IMR-90 (cell line): Measurements from ENCODE around the gene PPFIA2. TPM values are rescaled to one million over a fixed set of nuclear protein-coding genes. Genes with fewer than 3 reads are reported as not detected.

Experiments used
- ATAC-seq: fragments of 200-7000 bp; cut with Tn5 transposase; 2 replicates; pipeline ENCODE4 v1.9.1; 2020; ENCODE audit warnings: low read depth, mild to moderate bottlenecking, moderate library complexity
- BruUV-seq: library from RNA; stranded (reverse); fragments of 400-500 nt; replicated peaks from 2 replicates; lab custom pipeline; 2021; lab: Mats Ljungman, UMichigan
- CTCF ChIA-PET: fragments of 300-600 bp; formaldehyde crosslinking; extraction: SDS; loops from one replicate; lab custom pipeline; 2021; ENCODE audit warnings: antibody characterized with exemption; lab: Yijun Ruan, JAX
- POLR2A ChIA-PET: fragments of 300-600 bp; sonication (Branson Sonifier 250); formaldehyde crosslinking; loops from one replicate; lab custom pipeline; 2022; ENCODE audit warnings: antibody characterized with exemption; ENCODE audit not compliant: unreplicated experiment; lab: Charles Lee
- DNase-seq: peaks from one replicate; pipeline ENCODE4 v3.0.0; 2013
- H2AFZ ChIP-seq: replicated peaks from 2 replicates; pipeline ENCODE3; 2013; ENCODE audit warnings: low read length, mild to moderate bottlenecking; ENCODE audit not compliant: poor library complexity
- H2AK5ac ChIP-seq: 2 replicates; pipeline ENCODE4 v1.6.1; 2013; ENCODE audit warnings: low read depth, low read length, inconsistent platforms
- H2AK9ac ChIP-seq: replicated peaks from 2 replicates; pipeline ENCODE3; 2013; ENCODE audit warnings: mild to moderate bottlenecking, low read depth, low read length, moderate library complexity; ENCODE audit not compliant: poor library complexity
- H2BK120ac ChIP-seq: 2 replicates; pipeline ENCODE4 v1.6.1; 2013; ENCODE audit warnings: low read depth, low read length, inconsistent platforms
- H2BK15ac ChIP-seq: 3 replicates; pipeline ENCODE4 v1.6.1; 2013; ENCODE audit warnings: low read depth, low read length, inconsistent platforms
- H2BK20ac ChIP-seq: 2 replicates; pipeline ENCODE4 v1.6.1; 2013; ENCODE audit warnings: low read depth, mild to moderate bottlenecking, inconsistent platforms, low read length, moderate library complexity
- H2BK5ac ChIP-seq: 2 replicates; pipeline ENCODE4 v1.6.1; 2013; ENCODE audit warnings: mild to moderate bottlenecking, low read depth, low read length, inconsistent platforms; ENCODE audit not compliant: poor library complexity, severe bottlenecking
- H3K14ac ChIP-seq: replicated peaks from 2 replicates; pipeline ENCODE4 v1.6.1; 2013; ENCODE audit warnings: low read depth, low read length, inconsistent platforms
- H3K18ac ChIP-seq: 2 replicates; pipeline ENCODE4 v1.6.1; 2013; ENCODE audit warnings: low read depth, low read length, control low read depth
- H3K23ac ChIP-seq: 2 replicates; pipeline ENCODE4 v1.6.1; 2013; ENCODE audit warnings: low read depth, low read length, inconsistent platforms
- H3K27ac ChIP-seq: 2 replicates; pipeline ENCODE4 v1.5.1; 2013; ENCODE audit warnings: mild to moderate bottlenecking, control low read depth, low read length; ENCODE audit not compliant: insufficient read depth
- H3K27me3 ChIP-seq: 2 replicates; pipeline ENCODE4 v1.6.1; 2013; ENCODE audit warnings: low read length; ENCODE audit not compliant: control insufficient read depth, insufficient read depth
- H3K36me3 ChIP-seq: 2 replicates; pipeline ENCODE4 v1.6.1; 2013; ENCODE audit warnings: low read length, mixed read lengths; ENCODE audit not compliant: control insufficient read depth, insufficient read depth
- H3K4ac ChIP-seq: 2 replicates; pipeline ENCODE4 v1.6.1; 2013; ENCODE audit warnings: low read depth, low read length, inconsistent platforms
- H3K4me1 ChIP-seq: 2 replicates; pipeline ENCODE4 v1.6.1; 2013; ENCODE audit warnings: low read length, mixed read lengths; ENCODE audit not compliant: control insufficient read depth, insufficient read depth
- H3K4me2 ChIP-seq: 2 replicates; pipeline ENCODE4 v1.6.1; 2013; ENCODE audit warnings: low read depth, mild to moderate bottlenecking, control low read depth, low read length, moderate library complexity
- H3K4me3 ChIP-seq: 2 replicates; pipeline ENCODE4 v1.5.1; 2013; ENCODE audit warnings: low read depth, mild to moderate bottlenecking, control low read depth, low read length, moderate library complexity; ENCODE audit not compliant: insufficient read depth
- H3K56ac ChIP-seq: 2 replicates; pipeline ENCODE4 v1.6.1; 2013; ENCODE audit warnings: low read length, inconsistent platforms; ENCODE audit not compliant: insufficient read depth; ENCODE audit errors: extremely low read depth
- H3K79me1 ChIP-seq, 2 experiments: 2 replicates each; pipeline ENCODE4 v1.6.1; 2013; ENCODE audit warnings: low read length in 2 of 2, inconsistent platforms in 1 of 2, low read depth in 1 of 2
- H3K9ac ChIP-seq: 2 replicates; pipeline ENCODE4 v1.6.1; 2013; ENCODE audit warnings: low read depth, low read length, control low read depth
- H3K9me1 ChIP-seq: 2 replicates; pipeline ENCODE4 v1.6.1; 2013; ENCODE audit warnings: low read length, inconsistent platforms; ENCODE audit not compliant: insufficient read depth
- H3K9me3 ChIP-seq: 2 replicates; pipeline ENCODE4 v1.6.1; 2013; ENCODE audit warnings: low read length; ENCODE audit not compliant: control insufficient read depth, insufficient read depth
- H4K20me1 ChIP-seq: 2 replicates; pipeline ENCODE4 v1.6.1; 2013; ENCODE audit warnings: low read length, inconsistent platforms; ENCODE audit not compliant: insufficient read depth
- H4K5ac ChIP-seq: 2 replicates; pipeline ENCODE4 v1.6.1; 2013; ENCODE audit warnings: mild to moderate bottlenecking, low read depth, low read length, control low read depth
- H4K8ac ChIP-seq, 2 experiments: 2 replicates each; pipeline ENCODE4 v1.6.1; 2013; ENCODE audit warnings: low read depth in 2 of 2, low read length in 2 of 2, control low read depth in 1 of 2, inconsistent platforms in 1 of 2
- H4K91ac ChIP-seq: 2 replicates; pipeline ENCODE4 v1.6.1; 2013; ENCODE audit warnings: low read depth, low read length, inconsistent platforms; ENCODE audit not compliant: insufficient read depth
- BHLHE40 ChIP-seq: fragments of 150-350 bp; IDR thresholded peaks from 2 replicates; pipeline ENCODE4 v1.6.1; 2016; ENCODE audit warnings: mild to moderate bottlenecking, low read depth, low read length
- CEBPB ChIP-seq: IDR thresholded peaks from 2 replicates; pipeline ENCODE4 v1.6.1; 2012; ENCODE audit warnings: low read depth, low read length, improper control_type of control experiment
- CHD1 ChIP-seq: IDR thresholded peaks from 2 replicates; pipeline ENCODE4 v1.6.1; 2012; ENCODE audit warnings: low read depth, low read length, improper control_type of control experiment
- CTCF ChIP-seq: conservative IDR thresholded peaks from 2 replicates; pipeline ENCODE4 v1.5.1; 2012; ENCODE audit warnings: mild to moderate bottlenecking, low read depth, low read length, improper control_type of control experiment
- ELK1 ChIP-seq: fragments of 150-350 bp; IDR thresholded peaks from 2 replicates; pipeline ENCODE4 v1.6.1; 2016; ENCODE audit warnings: low read depth, mild to moderate bottlenecking, low read length, moderate library complexity, borderline replicate concordance
- FOS ChIP-seq: fragments of 150-350 bp; IDR thresholded peaks from 2 replicates; pipeline ENCODE4 v1.6.1; 2016; ENCODE audit warnings: low read depth, low read length
- MAFK ChIP-seq: IDR thresholded peaks from 2 replicates; pipeline ENCODE4 v1.6.1; 2012; ENCODE audit warnings: low read depth, low read length, improper control_type of control experiment
- MAZ ChIP-seq: IDR thresholded peaks from 2 replicates; pipeline ENCODE4 v1.6.1; 2012; ENCODE audit warnings: low read depth, mild to moderate bottlenecking, low read length, improper control_type of control experiment, moderate library complexity, borderline replicate concordance
- MXI1 ChIP-seq: IDR thresholded peaks from 2 replicates; pipeline ENCODE4 v1.6.1; 2012; ENCODE audit warnings: low read depth, mild to moderate bottlenecking, low read length, moderate library complexity, borderline replicate concordance
- NFE2L2 ChIP-seq: fragments of 150-350 bp; IDR thresholded peaks from 2 replicates; pipeline ENCODE4 v1.6.1; 2016; ENCODE audit warnings: low read depth, mild to moderate bottlenecking, low read length
- POLR2A ChIP-seq: IDR thresholded peaks from 2 replicates; pipeline ENCODE4 v1.6.1; 2012; ENCODE audit warnings: mild to moderate bottlenecking, low read depth, low read length
- RAD21 ChIP-seq: IDR thresholded peaks from 2 replicates; pipeline ENCODE4 v1.6.1; 2012; ENCODE audit warnings: low read length, improper control_type of control experiment
- RCOR1 ChIP-seq: IDR thresholded peaks from 2 replicates; pipeline ENCODE4 v1.6.1; 2012; ENCODE audit warnings: mild to moderate bottlenecking, low read length, improper control_type of control experiment; ENCODE audit not compliant: insufficient replicate concordance
- RFX5 ChIP-seq: IDR thresholded peaks from 2 replicates; pipeline ENCODE4 v1.8.0; 2012; ENCODE audit warnings: low read depth, mild to moderate bottlenecking, low read length, moderate library complexity
- SMC3 ChIP-seq: fragments of 150-350 bp; IDR thresholded peaks from 2 replicates; pipeline ENCODE4 v1.6.1; 2016; ENCODE audit warnings: low read depth, mild to moderate bottlenecking, antibody characterized with exemption, low read length, moderate library complexity
- USF2 ChIP-seq: fragments of 150-350 bp; IDR thresholded peaks from 2 replicates; pipeline ENCODE4 v1.6.1; 2017; ENCODE audit warnings: mild to moderate bottlenecking, antibody characterized with exemption, low read length, low read depth
- WGBS, 2 experiments: methylation state at CpG; one replicate each; pipeline versions ENCODE4 v1.1.5 to v1.1.7; 2013; ENCODE audit warnings: missing lambda C conversion rate in 2 of 2; ENCODE audit not compliant: insufficient read length in 1 of 2; ENCODE audit errors: extremely low coverage in 2 of 2; 5-methylcytosine and 5-hydroxymethylcytosine counted together
- dilution Hi-C: fragments of 300-500 bp; cut with HindIII; formaldehyde crosslinking; loops from one replicate; pipeline ENCODE4 v1.14.3; 2018; ENCODE audit warnings: low sequenced_read_pairs; ENCODE audit not compliant: unreplicated experiment
- in situ Hi-C: fragments of 300-500 bp; cut with MboI; formaldehyde crosslinking; loops from 3 replicates; pipeline ENCODE4 v1.14.3; 2019; ENCODE audit warnings: low sequenced_read_pairs, inconsistent platforms, mixed read lengths
- intact Hi-C: fragments of 100-400 bp; cut with micrococcal nuclease; formaldehyde crosslinking; loops from 2 replicates; pipeline ENCODE4 v1.10.0; 2022
- polyA plus RNA-seq, 3 experiments: library from polyadenylated mRNA; depleted of rRNA; stranded (reverse); fragments of >200 nt; gene quantifications; 2 replicates each; pipeline ENCODE4 v1.2.3, GENCODE V29; 2012; ENCODE audit warnings: low replicate concordance in 1 of 3
- total RNA-seq: library from RNA; depleted of rRNA; stranded (reverse); fragments of >200 nt; gene quantifications from 2 replicates; pipeline ENCODE4 v1.2.3, GENCODE V29; 2012

The PPFIA2 gene
- total and polyA plus RNA-seq, 2 of the 4 experiments (the other 2 are of a cell fraction): 0.29 to 1.3 TPM

GRCh38 chr12:81417056-81417455 is 342.1 kb downstream of the PPFIA2 start:
- H3K14ac ChIP-seq: no peak overlapping the region
- in situ Hi-C loops (no loop called here), intact Hi-C loops (no loop called here), dilution Hi-C loops (no loop called here)
- no peak for TF ChIP-seq RCOR1
- no peak for TF ChIP-seq MXI1
- no peak for TF ChIP-seq CEBPB
- no peak for TF ChIP-seq CTCF
- no peak for TF ChIP-seq RAD21
- TF ChIP-seq RFX5: no peak
- TF ChIP-seq MAFK: no peak
- no peak for TF ChIP-seq SMC3
- no peak for TF ChIP-seq CHD1
- TF ChIP-seq NFE2L2: no peak
- TF ChIP-seq ELK1: no peak
- TF ChIP-seq BHLHE40: no peak
- no peak for TF ChIP-seq USF2
- no peak for TF ChIP-seq FOS
- TF ChIP-seq POLR2A: no peak
- TF ChIP-seq MAZ: no peak
- no peaks in the 10 kb centered on the region for H3K27me3 ChIP-seq
- H3K4ac ChIP-seq: no peak overlapping the region
- H4K8ac ChIP-seq: no peak overlapping the region
- no peak overlapping the region for H3K9ac ChIP-seq
- H3K18ac ChIP-seq: no peak overlapping the region
- H3K4me2 ChIP-seq: no peak overlapping the region
- no peak overlapping the region for H3K4me3 ChIP-seq
- H3K23ac ChIP-seq: no peak overlapping the region
- DNase-seq (no peak), ATAC-seq (no peak)
- no peak overlapping the region for H2BK120ac ChIP-seq
- ChIA-PET POLR2A (no interaction called here), CTCF (no interaction called here)
- H2BK5ac ChIP-seq: no peak overlapping the region
- H2AFZ ChIP-seq: no peak overlapping the region
- no peak overlapping the region for H2BK20ac ChIP-seq
- H4K20me1 ChIP-seq: no peaks in the 10 kb centered on the region
- H3K79me1 ChIP-seq: no peaks in the 10 kb centered on the region
- no peaks in the 10 kb centered on the region for H3K9me1 ChIP-seq
- no TSS peak for BruUV-seq
- H2AK9ac ChIP-seq: no peak overlapping the region
- H3K9me3 ChIP-seq: no peaks in the 10 kb centered on the region
- no peak overlapping the region for H4K91ac ChIP-seq
- H2BK15ac ChIP-seq: no peak overlapping the region
- no peak overlapping the region for H3K56ac ChIP-seq
- H3K36me3 ChIP-seq: no peaks in the 10 kb centered on the region
- no peaks in the 10 kb centered on the region for H3K4me1 ChIP-seq
- H2AK5ac ChIP-seq: no peak overlapping the region
- H4K5ac ChIP-seq: no peak overlapping the region
- no peak overlapping the region for H3K27ac ChIP-seq
- no CpG with 5 or more reads among the region's 3 CpGs for WGBS, 2 experiments
